ENCODE results near the gene SYT13. TPM values are rescaled to one million over a fixed set of nuclear protein-coding genes. Genes with fewer than 3 reads are reported as not detected.

Gene SYT13
- total RNA-seq, 1 experiment from 2014 or later, result 4.3 TPM

DNA sequence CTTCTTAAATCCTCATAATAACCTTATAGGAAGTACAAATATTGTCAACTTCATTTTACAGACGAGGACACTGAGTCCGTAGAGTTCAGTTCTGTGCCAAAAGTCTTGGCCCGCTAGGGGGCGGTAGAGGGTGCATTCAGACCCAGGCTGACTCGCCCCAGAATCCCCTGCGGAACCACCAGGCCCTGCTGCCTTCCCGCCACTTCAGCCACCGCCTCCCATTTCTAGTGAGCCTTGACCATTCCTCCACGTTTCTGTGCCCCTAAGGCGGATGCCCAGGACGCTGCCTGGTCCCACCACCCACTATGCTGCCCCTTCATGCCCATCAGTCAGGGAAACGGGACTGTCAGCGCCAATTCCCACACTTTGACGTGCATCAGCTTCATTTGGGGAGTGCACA, 19.1 kb downstream of the SYT13 start:
- Mint-ChIP-seq H3K27ac (no peak overlapping the region), H3K27me3 (ENCODE audit: low read depth) (peaks cover 29% of the 10 kb centered on the region), H3K9me3 (no peaks in the 10 kb centered on the region), H3K36me3 (ENCODE audit: insufficient read depth in 1 of 3, low read depth in 3 of 3) (no peaks in the 10 kb centered on the region), H3K4me1 (peaks cover 0 to 4% of the 10 kb centered on the region in 2 experiments; a peak in 2 of 4 replicates), H3K4me3 (no peak overlapping the region)
- Histone ChIP-seq H4K20me1 (ENCODE audit: control insufficient read depth, insufficient read depth, insufficient read length) (no peaks in the 10 kb centered on the region), H3K4me1 (ENCODE audit: insufficient read depth, low read length) (no peaks in the 10 kb centered on the region), H3K4ac (ENCODE audit: low read depth, low read length) (no peak overlapping the region), H3K23me2 (ENCODE audit: insufficient read length, low read depth, low read length, poor library complexity, severe bottlenecking) (no peaks in the 10 kb centered on the region), H4K91ac (ENCODE audit: insufficient read length, low read depth, low read length) (no peak overlapping the region), H4K8ac (replicated peaks; ENCODE audit: insufficient read length, low read depth, low read length) (no peak overlapping the region), H3K9ac (ENCODE audit: extremely low read depth, insufficient read length, low read length) (no peak overlapping the region), H3K4me2 (ENCODE audit: insufficient read depth, insufficient read length, low read length) (no peak overlapping the region), H2BK20ac (ENCODE audit: low read depth, low read length, poor library complexity, severe bottlenecking) (no peak overlapping the region), H2BK5ac (ENCODE audit: insufficient read length, low read length) (no peak overlapping the region), H3K23ac (ENCODE audit: insufficient read length, low read depth, low read length) (no peak overlapping the region), H3K56ac (ENCODE audit: insufficient read length, low read depth, low read length) (no peak overlapping the region), H3K79me1 (ENCODE audit: insufficient read depth, low read depth, low read length, poor library complexity, severe bottlenecking) (no peaks in the 10 kb centered on the region), H3K9me3 (ENCODE audit: control insufficient read depth, low read depth, low read length) (no peaks in the 10 kb centered on the region), H2BK120ac (ENCODE audit: low read depth, low read length, poor library complexity, severe bottlenecking) (no peak overlapping the region), H3T11ph (ENCODE audit: low read length) (no peak overlapping the region), H2AFZ (ENCODE audit: low read length) (no peak overlapping the region), H3K18ac (ENCODE audit: insufficient read length, low read depth, low read length) (no peak overlapping the region), H4K5ac (ENCODE audit: insufficient read length, low read depth, low read length) (no peak overlapping the region), H3K79me2 (ENCODE audit: insufficient read depth, low read length) (no peaks in the 10 kb centered on the region), H3K14ac (ENCODE audit: insufficient read depth, low read length) (no peak overlapping the region), H2BK15ac (ENCODE audit: low read depth, low read length) (no peak overlapping the region), H3K27ac (ENCODE audit: insufficient read length, low read depth, low read length) (no peak overlapping the region), H3K27me3 (ENCODE audit: insufficient read depth, low read length) (no peaks in the 10 kb centered on the region), H2BK12ac (ENCODE audit: insufficient read length, low read depth, low read length) (no peak overlapping the region), H2AK5ac (ENCODE audit: insufficient read length, low read length) (no peak overlapping the region)
- peak; percentile 78 for DNase-seq
- TF ChIP-seq, protein P1, sequence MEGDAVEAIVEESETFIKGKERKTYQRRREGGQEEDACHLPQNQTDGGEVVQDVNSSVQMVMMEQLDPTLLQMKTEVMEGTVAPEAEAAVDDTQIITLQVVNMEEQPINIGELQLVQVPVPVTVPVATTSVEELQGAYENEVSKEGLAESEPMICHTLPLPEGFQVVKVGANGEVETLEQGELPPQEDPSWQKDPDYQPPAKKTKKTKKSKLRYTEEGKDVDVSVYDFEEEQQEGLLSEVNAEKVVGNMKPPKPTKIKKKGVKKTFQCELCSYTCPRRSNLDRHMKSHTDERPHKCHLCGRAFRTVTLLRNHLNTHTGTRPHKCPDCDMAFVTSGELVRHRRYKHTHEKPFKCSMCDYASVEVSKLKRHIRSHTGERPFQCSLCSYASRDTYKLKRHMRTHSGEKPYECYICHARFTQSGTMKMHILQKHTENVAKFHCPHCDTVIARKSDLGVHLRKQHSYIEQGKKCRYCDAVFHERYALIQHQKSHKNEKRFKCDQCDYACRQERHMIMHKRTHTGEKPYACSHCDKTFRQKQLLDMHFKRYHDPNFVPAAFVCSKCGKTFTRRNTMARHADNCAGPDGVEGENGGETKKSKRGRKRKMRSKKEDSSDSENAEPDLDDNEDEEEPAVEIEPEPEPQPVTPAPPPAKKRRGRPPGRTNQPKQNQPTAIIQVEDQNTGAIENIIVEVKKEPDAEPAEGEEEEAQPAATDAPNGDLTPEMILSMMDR (conservative IDR thresholded peaks at IDR 0.05), result peak; percentile 92
- no CpG with 5 or more reads among the region's 14 CpGs for WGBS (ENCODE audit: extremely low coverage, insufficient read length, low lambda C conversion rate)
